ENCODE data around the gene TMCC3.

DNA sequence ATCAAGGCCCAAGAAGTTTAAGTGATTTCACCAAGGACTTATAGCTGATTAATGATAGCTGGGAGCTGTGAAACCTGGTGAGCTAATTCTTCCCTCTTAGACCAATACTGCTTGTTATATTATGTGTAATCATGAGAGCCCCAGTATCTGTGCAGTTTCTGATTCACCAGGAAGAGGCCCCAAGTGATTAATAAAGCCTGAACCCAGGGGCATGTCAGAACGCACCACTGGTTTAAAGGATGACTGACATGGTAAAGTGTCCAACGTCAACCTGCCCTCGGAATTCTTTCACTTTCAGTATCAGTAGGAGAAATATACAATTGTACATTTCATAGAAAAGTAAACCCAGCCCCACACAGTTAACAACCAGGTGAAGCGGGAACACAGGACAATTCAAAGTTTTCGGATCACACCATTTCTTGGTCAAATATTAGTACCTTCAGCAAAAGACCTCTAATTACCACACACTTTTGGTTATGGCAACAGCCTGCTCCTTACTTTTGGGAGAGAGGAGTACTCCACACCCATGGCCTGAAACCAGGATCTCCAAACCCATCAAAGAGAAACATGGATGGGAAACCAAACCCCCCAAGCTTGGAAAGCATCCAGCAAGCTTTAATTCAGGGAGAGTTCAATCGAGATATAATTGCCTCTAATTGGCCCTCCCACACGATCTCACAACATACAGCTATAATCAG is 28.5 kb downstream of the TMCC3 start:
- TF ChIP-seq, protein P1, sequence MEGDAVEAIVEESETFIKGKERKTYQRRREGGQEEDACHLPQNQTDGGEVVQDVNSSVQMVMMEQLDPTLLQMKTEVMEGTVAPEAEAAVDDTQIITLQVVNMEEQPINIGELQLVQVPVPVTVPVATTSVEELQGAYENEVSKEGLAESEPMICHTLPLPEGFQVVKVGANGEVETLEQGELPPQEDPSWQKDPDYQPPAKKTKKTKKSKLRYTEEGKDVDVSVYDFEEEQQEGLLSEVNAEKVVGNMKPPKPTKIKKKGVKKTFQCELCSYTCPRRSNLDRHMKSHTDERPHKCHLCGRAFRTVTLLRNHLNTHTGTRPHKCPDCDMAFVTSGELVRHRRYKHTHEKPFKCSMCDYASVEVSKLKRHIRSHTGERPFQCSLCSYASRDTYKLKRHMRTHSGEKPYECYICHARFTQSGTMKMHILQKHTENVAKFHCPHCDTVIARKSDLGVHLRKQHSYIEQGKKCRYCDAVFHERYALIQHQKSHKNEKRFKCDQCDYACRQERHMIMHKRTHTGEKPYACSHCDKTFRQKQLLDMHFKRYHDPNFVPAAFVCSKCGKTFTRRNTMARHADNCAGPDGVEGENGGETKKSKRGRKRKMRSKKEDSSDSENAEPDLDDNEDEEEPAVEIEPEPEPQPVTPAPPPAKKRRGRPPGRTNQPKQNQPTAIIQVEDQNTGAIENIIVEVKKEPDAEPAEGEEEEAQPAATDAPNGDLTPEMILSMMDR (IDR thresholded peaks at IDR 0.05), result no peak
- no peak for TF ChIP-seq ZFX (IDR thresholded peaks at IDR 0.05; ENCODE audit: borderline replicate concordance)

Data from 22Rv1 (cell line).